ENCODE data around the gene TGFBR1.

Gene TGFBR1

DNA sequence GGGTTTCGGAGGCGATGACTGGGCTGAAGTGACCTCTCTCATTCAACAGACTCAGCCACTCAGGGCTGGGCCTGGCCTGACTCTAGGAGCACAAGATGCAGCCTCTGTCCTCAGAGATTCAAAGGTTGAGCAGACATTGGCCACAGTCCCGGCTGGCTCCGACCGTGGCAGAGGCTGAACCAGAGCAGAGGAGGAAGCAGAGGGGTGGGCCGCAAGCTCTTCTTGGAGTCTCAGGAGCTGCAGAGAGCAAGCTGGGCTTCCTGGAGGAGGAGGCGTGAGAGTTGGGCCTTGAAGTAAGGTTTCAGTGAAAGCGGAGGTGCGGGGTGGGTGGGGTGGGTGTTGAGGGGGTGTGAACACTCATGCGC, 79.2 kb downstream of the TGFBR1 start:
- POLR2A ChIA-PET = no interaction called here
- no peak for DNase-seq (ENCODE audit: extremely low spot score)
- CTCF ChIA-PET = interaction anchor here (0.6 to 9.4 kb wide), 32 partner anchors 8 to 1142 kb away, joined by 3 to 133 read pairs (median 6); partner anchors contain the start of genes ALG2, NR4A3 and SEC61B

DNA sequence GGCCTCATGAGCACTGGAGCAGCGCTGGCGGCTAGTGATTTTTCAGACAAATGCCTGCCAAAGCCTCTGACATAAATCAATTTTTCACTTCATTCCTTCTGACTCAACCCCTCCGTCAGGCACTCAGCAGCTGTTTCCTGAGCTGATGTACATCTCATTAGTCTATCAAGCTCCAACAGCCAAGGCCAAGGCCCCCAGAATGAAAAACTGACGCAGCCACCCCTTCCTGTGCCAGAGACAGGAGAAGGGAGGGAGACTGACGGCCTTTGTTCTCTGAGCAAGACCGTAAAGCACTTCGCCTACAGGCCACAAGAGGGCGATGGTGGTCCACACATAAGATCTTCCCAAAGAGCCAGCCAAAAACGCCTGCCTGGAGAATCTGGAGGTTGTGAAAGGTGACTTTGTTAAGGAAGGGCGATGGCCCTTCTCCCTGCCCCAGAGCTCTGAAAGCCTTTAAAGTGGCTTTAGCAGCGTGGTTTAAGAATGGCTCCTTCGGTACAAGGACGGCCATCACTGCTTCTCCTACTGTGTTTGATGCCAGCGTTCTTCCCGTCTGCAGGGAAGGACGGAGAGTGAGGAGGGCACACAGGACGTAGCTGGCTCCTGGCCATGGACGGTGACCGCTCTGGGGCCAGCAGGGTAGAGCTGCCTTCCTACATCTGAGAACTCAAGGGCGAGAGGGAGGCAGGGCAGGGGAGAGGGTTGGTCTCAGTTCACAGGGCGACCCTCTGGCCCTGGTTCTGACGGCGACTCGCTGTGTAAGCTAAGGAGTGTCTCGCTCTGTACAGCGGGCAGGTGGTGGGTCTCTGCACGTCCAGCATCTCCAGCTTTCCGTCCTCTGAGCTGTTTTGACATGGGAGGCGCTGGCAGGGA, 79.8 kb downstream of the TGFBR1 start:
- TF ChIP-seq, protein P1, sequence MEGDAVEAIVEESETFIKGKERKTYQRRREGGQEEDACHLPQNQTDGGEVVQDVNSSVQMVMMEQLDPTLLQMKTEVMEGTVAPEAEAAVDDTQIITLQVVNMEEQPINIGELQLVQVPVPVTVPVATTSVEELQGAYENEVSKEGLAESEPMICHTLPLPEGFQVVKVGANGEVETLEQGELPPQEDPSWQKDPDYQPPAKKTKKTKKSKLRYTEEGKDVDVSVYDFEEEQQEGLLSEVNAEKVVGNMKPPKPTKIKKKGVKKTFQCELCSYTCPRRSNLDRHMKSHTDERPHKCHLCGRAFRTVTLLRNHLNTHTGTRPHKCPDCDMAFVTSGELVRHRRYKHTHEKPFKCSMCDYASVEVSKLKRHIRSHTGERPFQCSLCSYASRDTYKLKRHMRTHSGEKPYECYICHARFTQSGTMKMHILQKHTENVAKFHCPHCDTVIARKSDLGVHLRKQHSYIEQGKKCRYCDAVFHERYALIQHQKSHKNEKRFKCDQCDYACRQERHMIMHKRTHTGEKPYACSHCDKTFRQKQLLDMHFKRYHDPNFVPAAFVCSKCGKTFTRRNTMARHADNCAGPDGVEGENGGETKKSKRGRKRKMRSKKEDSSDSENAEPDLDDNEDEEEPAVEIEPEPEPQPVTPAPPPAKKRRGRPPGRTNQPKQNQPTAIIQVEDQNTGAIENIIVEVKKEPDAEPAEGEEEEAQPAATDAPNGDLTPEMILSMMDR (IDR thresholded peaks at IDR 0.05; ENCODE audit: control extremely low read depth, extremely low read depth, low read depth, missing control alignments) = peak; percentile 93
- CTCF ChIA-PET = interaction anchor here (0.6 to 9.4 kb wide), 49 partner anchors 9 to 1414 kb away, joined by 3 to 133 read pairs (median 4); partner anchors contain the start of genes ALG2, NR4A3, SEC61B and TMEFF1
- DNase-seq (ENCODE audit: extremely low spot score) = peak; percentile 78
- POLR2A ChIA-PET = no interaction called here

More for the DNA sequence above, 79.2 kb downstream of the TGFBR1 start:
- TF ChIP-seq, protein P1 (IDR thresholded peaks at IDR 0.05; ENCODE audit: control extremely low read depth, extremely low read depth, low read depth, missing control alignments) = no peak

DNA sequence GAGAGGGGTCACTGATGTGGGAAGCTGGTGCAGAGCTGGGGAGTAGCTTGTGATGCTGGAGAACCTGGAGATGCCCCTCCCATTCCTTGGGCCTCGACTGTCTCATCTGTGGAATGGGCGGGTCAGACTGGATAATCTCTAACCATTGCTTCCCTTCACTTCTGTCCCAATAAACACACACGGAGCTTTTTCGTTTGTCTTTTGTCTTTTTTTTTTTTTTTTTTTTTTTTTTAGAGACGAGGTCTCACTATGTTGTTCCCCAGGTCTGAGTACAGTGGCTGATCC, 80.4 kb downstream of the TGFBR1 start:
- CTCF ChIA-PET = interaction anchor here (0.7 to 9.4 kb wide), 43 partner anchors 9 to 1413 kb away, joined by 3 to 133 read pairs (median 5); partner anchors contain the start of genes ALG2, NR4A3, SEC61B and TMEFF1
- DNase-seq (ENCODE audit: extremely low spot score) = no peak
- TF ChIP-seq, protein P1 (IDR thresholded peaks at IDR 0.05; ENCODE audit: control extremely low read depth, extremely low read depth, low read depth, missing control alignments) = no peak
- POLR2A ChIA-PET = no interaction called here

DNA sequence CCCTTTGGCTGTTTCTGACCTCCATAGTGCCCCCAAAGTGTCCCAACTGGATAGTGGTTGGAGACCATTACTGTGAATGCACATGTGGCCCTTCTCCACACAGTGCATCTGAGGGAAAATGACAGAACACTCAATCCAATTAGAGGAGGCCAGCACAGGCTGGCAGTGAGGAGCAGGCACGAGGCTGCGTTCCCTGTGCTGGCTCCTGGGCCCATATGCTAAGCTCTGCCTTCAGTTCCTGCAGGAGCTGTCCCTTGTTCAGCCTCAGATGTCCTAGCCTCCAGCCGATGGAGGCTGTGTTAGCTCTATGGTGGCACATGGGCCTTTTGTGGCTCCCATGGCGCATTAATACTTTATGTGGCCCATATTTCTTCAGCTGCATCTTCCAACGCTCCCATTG, 81.0 kb downstream of the TGFBR1 start:
- ChIA-PET CTCF (interaction anchor here (1.1 to 9.4 kb wide), 20 partner anchors 10 to 1138 kb away, joined by 3 to 133 read pairs (median 8); partner anchors contain the start of genes ALG2, NR4A3 and SEC61B), POLR2A (no interaction called here)
- no peak for DNase-seq (ENCODE audit: extremely low spot score)
- TF ChIP-seq, protein P1 (IDR thresholded peaks at IDR 0.05; ENCODE audit: control extremely low read depth, extremely low read depth, low read depth, missing control alignments) = no peak

DNA sequence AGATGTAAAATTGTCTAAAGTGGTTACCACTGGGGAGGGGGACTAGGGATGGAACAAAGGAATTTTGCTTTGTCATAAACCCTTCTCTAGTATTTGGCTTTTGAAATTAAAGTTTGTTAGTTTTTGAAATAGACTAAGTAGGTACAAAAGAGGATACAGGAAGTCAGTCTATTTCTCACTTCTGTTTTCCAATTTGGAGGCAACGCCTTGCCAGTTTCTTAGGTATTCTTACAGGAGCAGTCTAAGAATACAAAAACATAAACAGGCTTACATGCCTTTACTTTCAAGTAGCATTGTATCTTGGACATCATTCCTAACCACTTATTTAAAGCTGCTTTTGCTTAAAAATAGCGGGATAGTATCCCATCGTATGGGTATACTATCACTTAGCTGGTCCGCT, 82.4 kb downstream of the TGFBR1 start:
- ChIA-PET CTCF (interaction anchor here (1.2 to 9.4 kb wide), 7 partner anchors 11 to 1137 kb away, joined by 3 to 133 read pairs (median 31); partner anchors contain the start of genes ALG2 and SEC61B), POLR2A (no interaction called here)
- TF ChIP-seq, protein P1 (IDR thresholded peaks at IDR 0.05; ENCODE audit: control extremely low read depth, extremely low read depth, low read depth, missing control alignments) = no peak

DNA sequence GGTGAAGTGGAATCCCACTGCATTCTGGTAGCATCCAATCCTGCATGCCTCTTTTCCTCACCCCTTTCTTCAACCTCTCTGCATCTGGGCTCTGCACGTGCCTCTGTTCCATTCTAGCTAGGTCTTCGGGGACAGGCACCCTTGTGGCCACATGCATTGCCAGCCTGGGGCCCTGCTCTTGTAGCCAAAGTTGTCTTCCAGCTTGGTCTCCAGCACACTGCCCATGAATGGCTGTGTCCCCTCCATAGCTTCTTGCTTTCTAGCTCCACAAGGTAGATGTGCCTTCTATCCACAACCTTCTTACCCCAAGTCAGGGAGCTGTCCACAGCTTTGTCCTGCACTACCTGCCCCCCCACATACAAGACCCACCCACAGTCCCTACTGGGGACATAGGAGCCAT, 84.3 kb downstream of the TGFBR1 start:
- POLR2A ChIA-PET = no interaction called here
- TF ChIP-seq, protein P1 (IDR thresholded peaks at IDR 0.05; ENCODE audit: control extremely low read depth, extremely low read depth, low read depth, missing control alignments) = no peak
- CTCF ChIA-PET = interaction anchor here (0.7 to 9.4 kb wide), 6 partner anchors 9 to 1135 kb away, joined by 3 to 133 read pairs (median 13); no protein-coding TSS in a partner anchor
- DNase-seq (ENCODE audit: extremely low spot score) = no peak

More for the DNA sequence above, 82.4 kb downstream of the TGFBR1 start:
- DNase-seq (ENCODE audit: extremely low spot score) = no peak

Measured in GM10248 (cell line).